ENCODE measurements around the gene CISTR.

Gene CISTR

DNA sequence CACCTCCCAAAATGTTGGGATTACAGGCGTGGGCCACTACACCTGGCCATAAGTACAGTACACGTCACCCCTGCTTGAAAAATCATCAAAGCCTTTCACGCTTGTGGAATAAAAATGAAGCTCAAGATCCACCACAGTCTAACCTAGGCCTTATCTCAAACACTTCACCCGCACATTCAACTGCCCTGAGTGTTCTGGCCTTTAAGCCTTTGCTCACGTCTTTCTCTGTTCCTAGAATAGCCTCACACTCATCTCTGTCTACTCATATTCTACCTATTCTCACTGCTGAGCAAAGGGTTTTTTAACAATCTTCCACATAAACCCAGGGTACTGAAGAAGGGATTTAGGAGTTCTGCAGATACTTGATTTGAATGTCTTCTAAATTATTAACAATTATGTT lies 34.5 kb downstream of the CISTR start:
- H3K27me3 ChIP-seq (replicated peaks; ENCODE audit: control insufficient read depth, insufficient read depth, low read length), result no peaks in the 10 kb centered on the region
- peaks cover 7% of the 10 kb centered on the region for H3K36me3 ChIP-seq (ENCODE audit: control insufficient read depth, insufficient read depth, low read length)
- H3K4me3 ChIP-seq (replicated peaks; ENCODE audit: low read depth, low read length), result no peak overlapping the region
- TF ChIP-seq, protein P1, sequence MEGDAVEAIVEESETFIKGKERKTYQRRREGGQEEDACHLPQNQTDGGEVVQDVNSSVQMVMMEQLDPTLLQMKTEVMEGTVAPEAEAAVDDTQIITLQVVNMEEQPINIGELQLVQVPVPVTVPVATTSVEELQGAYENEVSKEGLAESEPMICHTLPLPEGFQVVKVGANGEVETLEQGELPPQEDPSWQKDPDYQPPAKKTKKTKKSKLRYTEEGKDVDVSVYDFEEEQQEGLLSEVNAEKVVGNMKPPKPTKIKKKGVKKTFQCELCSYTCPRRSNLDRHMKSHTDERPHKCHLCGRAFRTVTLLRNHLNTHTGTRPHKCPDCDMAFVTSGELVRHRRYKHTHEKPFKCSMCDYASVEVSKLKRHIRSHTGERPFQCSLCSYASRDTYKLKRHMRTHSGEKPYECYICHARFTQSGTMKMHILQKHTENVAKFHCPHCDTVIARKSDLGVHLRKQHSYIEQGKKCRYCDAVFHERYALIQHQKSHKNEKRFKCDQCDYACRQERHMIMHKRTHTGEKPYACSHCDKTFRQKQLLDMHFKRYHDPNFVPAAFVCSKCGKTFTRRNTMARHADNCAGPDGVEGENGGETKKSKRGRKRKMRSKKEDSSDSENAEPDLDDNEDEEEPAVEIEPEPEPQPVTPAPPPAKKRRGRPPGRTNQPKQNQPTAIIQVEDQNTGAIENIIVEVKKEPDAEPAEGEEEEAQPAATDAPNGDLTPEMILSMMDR (IDR thresholded peaks at IDR 0.05; ENCODE audit: insufficient read depth, low read length, poor library complexity, severe bottlenecking), result no peak
- DNase-seq (ENCODE audit: extremely low read depth, insufficient read length), result no peak

DNA sequence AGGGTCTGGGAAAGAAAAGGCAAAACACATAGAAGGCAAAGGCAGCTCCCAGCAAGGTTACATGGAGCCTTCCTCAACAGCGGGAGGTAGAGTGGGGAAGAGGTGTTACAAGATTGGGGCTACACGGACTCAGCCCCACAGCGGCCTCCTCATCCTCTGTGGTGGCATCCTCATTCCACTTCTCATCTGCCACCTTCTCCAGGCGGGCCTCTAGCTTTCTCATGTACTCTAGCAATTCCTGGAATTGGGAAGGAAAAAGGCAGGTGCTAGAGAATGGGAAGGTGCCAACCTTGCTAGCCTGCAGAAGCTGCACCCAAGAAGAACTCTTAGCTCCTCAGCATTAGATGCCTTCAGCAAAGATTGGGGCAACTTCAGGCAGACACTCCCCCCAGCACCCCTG lies 37.8 kb downstream of the CISTR start:
- no peak for DNase-seq (ENCODE audit: extremely low read depth, insufficient read length)
- no peaks in the 10 kb centered on the region for H3K27me3 ChIP-seq (replicated peaks; ENCODE audit: control insufficient read depth, insufficient read depth, low read length)
- TF ChIP-seq, protein P1 (IDR thresholded peaks at IDR 0.05; ENCODE audit: insufficient read depth, low read length, poor library complexity, severe bottlenecking), result no peak
- peaks cover 2% of the 10 kb centered on the region for H3K36me3 ChIP-seq (ENCODE audit: control insufficient read depth, insufficient read depth, low read length)
- no peak overlapping the region for H3K4me3 ChIP-seq (replicated peaks; ENCODE audit: low read depth, low read length)

DNA sequence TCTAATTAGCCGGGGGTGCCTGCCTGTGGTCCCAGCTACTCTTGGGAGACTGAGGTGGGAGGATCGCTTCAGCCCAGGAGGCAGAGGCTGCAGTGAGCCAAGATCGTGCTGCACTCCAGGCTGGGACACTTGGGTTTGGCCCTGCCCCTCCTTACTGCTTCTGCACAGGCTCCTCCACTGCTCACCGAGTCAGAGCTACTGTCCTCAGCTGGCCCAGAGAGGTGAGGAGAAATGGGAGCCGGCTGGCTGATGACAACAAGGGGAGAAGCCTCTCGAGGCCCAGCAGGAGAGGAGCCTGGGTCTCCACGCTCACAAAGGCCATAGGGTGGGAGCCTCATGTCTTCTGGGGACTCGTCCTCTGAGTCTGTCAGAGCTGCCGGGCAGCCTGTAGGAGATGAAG lies 38.3 kb downstream of the CISTR start:
- DNase-seq (ENCODE audit: extremely low read depth, insufficient read length), result no peak
- Histone ChIP-seq H3K36me3 (ENCODE audit: control insufficient read depth, insufficient read depth, low read length) (peaks cover 2% of the 10 kb centered on the region), H3K27me3 (replicated peaks; ENCODE audit: control insufficient read depth, insufficient read depth, low read length) (peaks cover 2% of the 10 kb centered on the region; the same call in 1 of the 2 replicates), H3K4me3 (replicated peaks; ENCODE audit: low read depth, low read length) (no peak overlapping the region)
- TF ChIP-seq, protein P1 (IDR thresholded peaks at IDR 0.05; ENCODE audit: insufficient read depth, low read length, poor library complexity, severe bottlenecking), result no peak

DNA sequence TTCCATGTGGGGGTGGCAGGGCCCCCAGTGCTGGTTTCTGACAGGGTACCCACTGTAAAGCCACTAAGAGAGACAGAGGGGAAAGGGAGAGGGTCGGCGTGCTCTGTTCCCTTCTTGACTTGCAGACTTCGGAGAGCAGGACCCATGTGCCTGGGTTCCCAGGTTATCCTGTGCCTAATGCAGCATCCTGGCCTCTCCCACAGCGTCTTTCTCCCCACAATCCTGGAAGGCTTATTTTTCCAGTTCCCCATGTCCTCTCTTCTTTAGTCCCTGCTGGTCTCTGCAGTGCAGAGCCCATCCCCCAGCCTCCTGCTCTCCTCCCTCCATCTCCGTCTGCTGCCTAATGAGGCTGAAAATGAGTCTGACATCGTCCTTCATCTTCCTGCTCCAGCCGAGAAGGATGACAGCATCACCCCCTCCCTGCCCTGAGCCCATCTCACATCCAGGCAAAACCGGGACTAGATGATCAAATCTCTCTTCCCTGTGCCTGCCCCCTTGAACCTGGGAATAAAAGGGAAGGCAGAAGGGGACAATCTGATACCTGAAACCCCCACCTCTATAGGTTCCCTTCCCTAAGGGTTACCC lies 39.6 kb downstream of the CISTR start:
- TF ChIP-seq, protein P1 (IDR thresholded peaks at IDR 0.05; ENCODE audit: insufficient read depth, low read length, poor library complexity, severe bottlenecking), result no peak
- H3K27me3 ChIP-seq (replicated peaks; ENCODE audit: control insufficient read depth, insufficient read depth, low read length), result peaks cover 2% of the 10 kb centered on the region; the same call in 1 of the 2 replicates
- no peak overlapping the region for H3K4me3 ChIP-seq (replicated peaks; ENCODE audit: low read depth, low read length)
- peaks cover 2% of the 10 kb centered on the region for H3K36me3 ChIP-seq (ENCODE audit: control insufficient read depth, insufficient read depth, low read length)
- DNase-seq (ENCODE audit: extremely low read depth, insufficient read length), result no peak

DNA sequence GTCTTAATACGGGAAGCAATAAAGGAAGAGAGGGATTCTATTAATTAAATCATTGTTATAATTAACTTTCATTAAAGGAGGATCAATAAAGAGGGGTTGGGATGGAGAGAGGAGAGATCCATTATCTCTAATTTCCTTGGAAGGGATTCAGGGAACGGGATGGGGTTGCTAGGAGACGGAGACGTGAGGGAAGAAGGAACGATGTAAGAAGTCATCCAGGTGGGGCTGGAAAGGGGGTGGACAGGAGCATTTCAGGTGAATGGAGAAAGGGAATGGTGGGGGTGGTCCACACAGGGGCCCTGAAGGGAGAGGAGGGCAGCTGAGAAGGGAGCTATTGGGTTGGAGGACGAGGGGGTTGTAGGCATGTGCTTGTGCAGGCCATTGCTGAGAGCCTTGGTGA lies 41.7 kb downstream of the CISTR start:
- H3K36me3 ChIP-seq (ENCODE audit: control insufficient read depth, insufficient read depth, low read length), result no peaks in the 10 kb centered on the region; the same call in 1 of the 2 replicates
- peaks cover 2% of the 10 kb centered on the region; the same call in 1 of the 2 replicates for H3K27me3 ChIP-seq (replicated peaks; ENCODE audit: control insufficient read depth, insufficient read depth, low read length)
- TF ChIP-seq, protein P1 (IDR thresholded peaks at IDR 0.05; ENCODE audit: insufficient read depth, low read length, poor library complexity, severe bottlenecking), result no peak
- H3K4me3 ChIP-seq (replicated peaks; ENCODE audit: low read depth, low read length), result no peak overlapping the region
- DNase-seq (ENCODE audit: extremely low read depth, insufficient read length), result no peak

DNA sequence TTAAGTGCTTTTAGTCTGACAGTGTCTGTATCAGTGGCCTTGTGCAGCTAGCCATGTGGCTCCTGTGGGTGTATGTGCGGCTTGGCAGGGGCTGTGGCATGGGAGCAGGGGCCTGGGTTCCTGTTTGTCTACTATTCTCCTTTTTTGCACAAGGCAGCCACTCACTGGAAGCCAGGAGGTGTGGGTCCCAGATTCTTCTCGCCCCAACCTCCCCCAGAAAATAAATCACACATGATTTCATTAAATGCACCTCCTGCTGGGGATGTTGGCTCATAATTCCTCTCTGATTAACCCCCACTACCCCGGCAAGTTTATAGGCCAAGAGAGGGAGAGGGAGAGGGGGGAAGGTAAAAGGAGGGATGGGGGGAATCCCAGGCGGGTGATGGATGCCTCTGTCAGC lies 42.1 kb downstream of the CISTR start:
- Histone ChIP-seq H3K4me3 (replicated peaks; ENCODE audit: low read depth, low read length) (no peak overlapping the region), H3K27me3 (replicated peaks; ENCODE audit: control insufficient read depth, insufficient read depth, low read length) (peaks cover 2% of the 10 kb centered on the region; the same call in 1 of the 2 replicates), H3K36me3 (ENCODE audit: control insufficient read depth, insufficient read depth, low read length) (no peaks in the 10 kb centered on the region; the same call in 1 of the 2 replicates)
- DNase-seq (ENCODE audit: extremely low read depth, insufficient read length), result no peak
- TF ChIP-seq, protein P1 (IDR thresholded peaks at IDR 0.05; ENCODE audit: insufficient read depth, low read length, poor library complexity, severe bottlenecking), result no peak
